ENCODE results near the gene PHLDA2.

DNA sequence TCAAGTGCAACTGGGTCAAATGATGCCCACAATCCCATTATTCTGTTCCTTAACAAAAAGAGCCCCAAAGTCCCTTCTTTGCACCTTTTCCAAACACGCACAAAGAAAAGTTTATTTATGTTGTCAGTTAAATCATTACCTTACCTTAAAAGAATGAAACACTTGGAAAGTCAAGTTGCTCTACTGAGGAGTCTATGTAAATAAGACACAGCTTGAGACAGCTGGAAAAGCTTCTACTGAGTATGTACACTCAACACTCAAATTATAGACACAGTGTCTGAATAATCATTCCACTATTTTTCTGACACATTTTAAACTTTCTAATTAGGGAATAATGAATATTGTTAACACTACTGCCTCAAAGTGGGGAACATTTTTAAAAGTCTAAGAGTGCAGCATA is 21.6 kb upstream of the PHLDA2 start:
- TF ChIP-seq EZH2 (IDR thresholded peaks at IDR 0.05; ENCODE audit: insufficient read depth, poor library complexity, severe bottlenecking) (no peak), EZH2phosphoT487 (IDR thresholded peaks at IDR 0.05; ENCODE audit: insufficient read depth, low read depth) (no peak)
